GM18867 (cell line): ENCODE results near the gene SLC3A2.

ENCODE experiments used
- ATAC-seq: cut with Tn5 transposase; IDR thresholded peaks from one replicate; pipeline ENCODE4 v1.9.1; 2021; ENCODE audit warnings: mild to moderate bottlenecking, moderate library complexity; ENCODE audit not compliant: unreplicated experiment

Gene SLC3A2

DNA sequence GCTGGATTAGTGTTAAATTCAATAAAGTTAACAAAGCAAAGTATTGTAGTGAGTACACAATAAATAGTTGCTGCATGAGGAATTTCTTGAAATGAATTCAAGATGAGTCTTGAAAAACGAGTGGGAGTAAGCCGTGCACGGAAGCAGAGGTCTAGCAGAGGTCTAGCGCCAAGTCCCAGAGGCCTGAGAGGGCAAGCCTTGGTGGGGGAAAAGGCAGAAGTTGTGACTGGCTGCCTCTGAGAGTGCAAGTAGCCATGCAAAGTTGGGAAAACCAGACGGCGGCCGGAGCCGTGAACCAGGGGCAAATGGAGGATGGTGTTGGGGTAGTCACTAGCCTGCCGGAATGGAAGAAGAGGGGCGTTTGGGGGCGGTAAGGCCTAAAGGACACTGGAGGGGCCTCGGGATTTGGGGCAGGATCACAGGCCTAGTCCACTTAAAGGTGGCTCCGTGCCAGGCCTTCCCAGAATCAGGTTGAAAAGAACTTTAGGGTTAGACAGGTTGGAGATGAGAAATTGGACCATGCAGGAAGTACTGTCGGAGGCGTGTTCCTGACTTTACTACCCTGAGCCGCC is 379 bp upstream of the SLC3A2 start:
- no peak for ATAC-seq

DNA sequence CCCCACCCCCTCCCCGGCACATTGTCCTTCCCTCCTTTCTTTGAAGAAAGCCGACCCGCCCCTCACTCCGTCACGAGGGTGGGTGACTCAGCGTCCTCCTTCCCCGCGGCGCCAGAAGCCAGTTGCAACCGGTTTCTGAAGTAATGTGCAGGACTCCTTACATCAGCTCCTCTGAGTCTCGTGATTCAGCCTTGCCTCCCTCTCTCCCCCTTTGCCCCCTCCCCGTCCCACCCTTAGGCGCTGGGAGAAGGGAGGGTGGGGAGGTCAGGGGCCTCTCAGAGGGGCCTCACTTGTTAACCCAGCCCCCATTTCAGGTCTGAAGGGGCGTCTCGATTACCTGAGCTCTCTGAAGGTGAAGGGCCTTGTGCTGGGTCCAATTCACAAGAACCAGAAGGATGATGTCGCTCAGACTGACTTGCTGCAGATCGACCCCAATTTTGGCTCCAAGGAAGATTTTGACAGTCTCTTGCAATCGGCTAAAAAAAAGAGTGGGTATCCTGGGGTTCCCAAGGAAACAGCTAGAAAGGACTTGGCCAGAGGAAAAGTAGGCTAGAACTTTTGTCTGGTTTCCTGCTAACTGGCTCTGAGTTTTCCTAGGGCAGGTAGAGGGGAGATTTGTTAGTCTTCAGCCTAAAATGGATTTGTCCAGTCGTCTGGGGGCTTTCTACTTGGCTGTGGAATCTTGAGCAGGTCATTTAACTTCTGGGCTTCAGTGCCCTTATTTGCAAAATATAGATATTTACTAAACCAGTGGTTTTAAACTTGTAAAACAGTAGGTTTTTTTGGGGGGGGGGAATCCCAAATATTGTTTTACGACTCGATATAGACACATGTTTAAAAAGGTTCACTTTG is 1.1 kb downstream of the SLC3A2 start:
- peak; percentile 47 for ATAC-seq

DNA sequence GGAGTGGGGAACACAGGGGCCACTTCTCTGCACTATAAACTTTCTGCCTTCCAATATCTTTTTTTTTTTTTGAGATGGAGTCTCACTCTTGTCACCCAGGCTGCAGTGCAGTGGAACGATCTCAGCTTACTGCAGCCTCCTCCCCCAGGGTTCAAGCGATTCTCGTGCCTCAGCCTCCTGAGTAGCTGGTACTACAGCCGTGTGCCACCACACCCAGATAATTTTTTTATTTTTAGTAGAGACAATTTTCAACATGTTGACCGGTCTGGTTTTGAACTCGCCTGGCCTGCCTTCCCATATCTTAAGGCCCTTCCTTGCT is 1.7 kb downstream of the SLC3A2 start:
- no peak for ATAC-seq

GRCh38 chr11:62882788-62883501 is 2.2 kb downstream of the SLC3A2 start:
- ATAC-seq: no peak

DNA sequence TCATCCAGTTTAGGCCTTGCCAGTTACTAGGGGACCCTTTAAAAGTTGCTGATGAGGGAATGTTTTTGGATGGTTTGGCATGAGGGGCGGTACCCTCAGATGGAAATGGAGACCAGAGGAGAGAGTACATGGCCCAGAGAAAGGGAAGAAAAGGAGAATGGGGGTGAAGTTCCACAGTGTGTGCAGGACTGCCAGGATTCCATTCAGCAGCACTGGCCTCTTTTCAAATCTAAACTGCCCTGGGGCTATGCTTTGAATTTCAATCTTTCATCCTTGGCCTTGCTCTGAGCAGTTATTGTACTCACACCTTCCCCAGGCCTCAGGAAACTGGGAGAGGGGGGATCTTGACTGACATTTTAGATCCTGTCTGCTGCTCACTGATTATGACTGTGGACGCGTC is 3.0 kb downstream of the SLC3A2 start:
- ATAC-seq: no peak

- no peak for ATAC-seq
Measured at GRCh38 chr11:62885137-62885750, 4.5 kb downstream of the SLC3A2 start.

DNA sequence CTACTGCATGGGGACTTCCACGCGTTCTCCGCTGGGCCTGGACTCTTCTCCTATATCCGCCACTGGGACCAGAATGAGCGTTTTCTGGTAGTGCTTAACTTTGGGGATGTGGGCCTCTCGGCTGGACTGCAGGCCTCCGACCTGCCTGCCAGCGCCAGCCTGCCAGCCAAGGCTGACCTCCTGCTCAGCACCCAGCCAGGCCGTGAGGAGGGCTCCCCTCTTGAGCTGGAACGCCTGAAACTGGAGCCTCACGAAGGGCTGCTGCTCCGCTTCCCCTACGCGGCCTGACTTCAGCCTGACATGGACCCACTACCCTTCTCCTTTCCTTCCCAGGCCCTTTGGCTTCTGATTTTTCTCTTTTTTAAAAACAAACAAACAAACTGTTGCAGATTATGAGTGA is 7.7 kb downstream of the SLC3A2 start:
- no peak for ATAC-seq

DNA sequence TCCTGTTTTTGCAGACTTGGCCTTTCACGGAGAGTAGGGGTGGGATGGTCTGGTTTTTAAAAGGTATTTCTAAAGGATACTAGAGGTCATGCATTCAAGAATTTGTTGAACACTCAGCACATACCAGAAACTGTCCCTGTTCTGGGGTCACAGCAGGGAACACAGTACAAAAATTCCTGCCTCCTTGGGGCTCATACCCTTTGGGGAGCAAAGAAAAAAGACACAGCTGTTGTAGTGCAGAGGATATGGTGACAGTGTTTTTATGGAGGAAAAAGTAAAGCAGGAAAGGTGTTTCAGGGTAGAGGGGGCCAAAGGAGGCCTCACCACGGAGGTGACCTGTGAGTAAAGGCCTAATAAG is 8.4 kb downstream of the SLC3A2 start:
- ATAC-seq: no peak

DNA sequence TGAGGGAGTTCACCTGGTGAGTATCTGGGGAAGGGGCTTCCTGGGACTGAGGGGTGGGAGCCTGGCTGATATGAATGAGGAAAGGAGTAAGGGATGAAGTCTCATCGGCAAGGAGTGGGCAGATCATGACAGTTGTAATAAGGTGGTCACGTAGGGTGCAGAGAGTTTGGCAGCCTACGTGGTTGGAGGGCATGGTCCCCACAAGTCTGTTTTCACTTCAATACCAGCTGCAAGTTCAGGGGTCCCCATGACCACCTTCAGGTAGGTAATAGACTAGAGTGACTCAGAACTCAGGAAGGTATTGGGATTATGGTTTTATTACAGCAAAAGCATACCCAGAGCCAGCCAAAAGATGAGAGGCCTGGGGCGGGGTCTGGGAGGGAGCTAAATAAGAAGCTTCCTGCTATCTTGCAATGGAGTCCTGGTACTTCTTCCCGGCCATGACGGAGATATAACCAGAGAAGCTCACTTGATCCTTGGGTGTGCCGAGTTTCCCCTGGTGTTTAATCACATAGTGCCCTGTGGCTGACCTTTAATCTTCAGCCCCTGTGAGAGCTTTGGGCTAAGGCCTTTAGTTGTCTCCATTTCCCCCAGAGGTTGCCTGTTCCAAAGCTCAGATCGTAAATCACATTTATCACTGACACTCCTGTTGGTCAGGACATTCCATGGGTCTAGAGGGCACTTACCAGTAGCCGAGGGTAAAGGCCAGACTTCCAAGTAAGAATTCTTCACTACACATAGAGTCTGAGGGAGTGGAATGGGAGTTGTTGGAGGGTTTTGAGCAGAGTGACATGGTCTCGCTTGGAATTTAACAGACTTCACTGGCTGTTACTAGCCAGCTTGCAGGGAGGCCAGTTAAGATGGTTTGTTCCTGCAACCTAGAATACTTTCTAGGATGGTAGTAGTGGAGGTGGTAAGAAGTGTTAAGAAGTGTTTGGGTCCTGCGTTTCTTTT is 9.1 kb downstream of the SLC3A2 start:
- no peak for ATAC-seq

GRCh38 chr11:62892077-62892922 is 11.6 kb downstream of the SLC3A2 start:
- ATAC-seq: no peak

DNA sequence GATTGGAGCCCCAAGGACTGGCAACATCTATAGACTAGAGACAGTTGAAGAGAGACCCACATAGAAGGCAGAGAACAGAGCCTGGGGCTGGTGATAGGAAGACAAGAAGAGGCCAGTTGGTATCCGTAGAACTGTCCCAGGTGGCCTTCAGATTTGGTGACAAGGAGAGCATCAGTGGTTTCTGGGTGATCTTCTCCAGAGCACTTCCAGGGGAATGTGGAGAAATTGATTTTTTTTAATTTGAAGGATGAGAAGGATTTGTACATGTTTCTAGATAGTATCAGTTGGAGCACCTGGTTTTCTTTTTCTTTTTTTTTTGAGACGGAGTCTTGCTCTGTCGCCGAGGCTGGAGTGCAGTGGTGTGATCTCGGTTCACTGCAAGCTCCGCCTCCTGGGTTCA is 14.8 kb downstream of the SLC3A2 start:
- no peak for ATAC-seq

- no peak for ATAC-seq
Measured at GRCh38 chr11:62896049-62896448, 15.4 kb downstream of the SLC3A2 start.

DNA sequence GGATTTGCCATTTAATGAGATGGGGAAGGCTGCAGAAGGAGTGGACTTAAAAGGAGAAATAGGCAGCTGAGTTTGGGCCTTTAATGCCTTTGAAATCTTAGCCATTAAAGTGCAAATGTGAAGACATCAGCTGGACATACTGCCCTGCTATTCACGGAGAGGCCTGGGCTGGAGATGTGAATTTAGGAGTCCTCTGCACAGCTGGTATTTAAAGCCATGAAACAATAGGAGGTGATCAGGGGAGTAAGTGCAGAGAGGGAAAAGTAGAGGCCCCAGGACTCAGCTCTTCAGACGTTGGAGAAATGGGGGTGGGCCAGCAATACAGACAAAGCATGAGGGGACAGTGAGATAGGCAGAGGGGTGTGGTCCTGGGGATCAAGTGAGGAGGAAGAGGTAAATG is 16.6 kb downstream of the SLC3A2 start:
- no peak for ATAC-seq

GRCh38 chr11:62898027-62898426 is 17.3 kb downstream of the SLC3A2 start:
- ATAC-seq: no peak

GRCh38 chr11:62902932-62903331 is 22.2 kb downstream of the SLC3A2 start:
- no peak for ATAC-seq

DNA sequence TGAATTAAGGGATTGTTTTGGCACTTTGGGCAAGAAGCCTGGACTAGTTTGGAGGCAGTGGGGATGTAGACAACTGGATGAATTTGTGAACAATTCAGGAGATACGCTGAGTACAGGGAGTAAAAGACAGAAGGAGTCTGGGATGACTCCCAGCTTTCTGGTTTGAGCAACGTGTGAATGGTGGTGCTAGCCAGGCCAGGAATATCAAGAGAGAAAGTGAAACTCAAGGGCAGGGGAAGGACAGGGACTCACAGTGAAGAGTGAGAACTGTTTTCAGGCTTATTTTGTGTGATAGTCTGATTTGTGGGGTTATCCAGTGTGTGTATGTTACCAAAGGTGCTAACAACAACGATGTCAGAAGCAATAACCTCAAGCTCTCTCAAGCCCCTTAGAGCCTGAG is 24.6 kb downstream of the SLC3A2 start:
- ATAC-seq: no peak

DNA sequence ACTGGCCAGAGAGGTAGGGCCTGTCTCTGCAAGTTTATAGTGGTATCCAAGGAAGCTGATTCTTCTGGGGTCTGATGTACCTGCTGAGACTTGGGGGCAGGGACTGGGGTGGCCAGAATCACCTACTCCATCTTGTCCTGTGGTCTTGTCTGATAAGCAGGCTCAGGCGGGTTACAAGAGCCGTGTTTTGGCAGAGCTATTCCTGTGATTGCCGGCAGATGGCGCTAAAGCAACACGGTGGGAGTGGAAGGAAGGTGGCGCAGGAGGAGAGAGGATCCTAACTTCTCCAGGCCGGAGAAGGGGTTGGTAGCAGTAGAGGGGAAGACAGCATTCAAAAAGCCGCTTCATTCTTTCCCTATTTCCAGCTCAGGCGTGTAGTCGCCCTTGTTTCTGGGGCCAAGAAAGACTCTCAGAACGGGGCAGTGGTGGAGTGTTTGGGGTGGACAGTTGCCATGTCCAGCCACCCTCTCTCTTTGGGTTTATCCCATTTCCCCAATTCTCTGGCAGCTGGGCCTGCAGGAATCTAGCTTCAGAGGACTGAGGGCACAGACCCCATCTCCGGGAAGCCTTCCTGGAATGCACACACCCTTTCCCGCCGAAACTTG is 25.3 kb downstream of the SLC3A2 start:
- no peak for ATAC-seq

- ATAC-seq: no peak
Measured at GRCh38 chr11:62908468-62909072, 27.9 kb downstream of the SLC3A2 start.
